IMR-90 (cell line): ENCODE results near the gene PLCB3. TPM values are rescaled to one million over a fixed set of nuclear protein-coding genes. Genes with fewer than 3 reads are reported as not detected.

Source experiments
- CEBPB ChIP-seq: IDR thresholded peaks from 2 replicates; pipeline ENCODE4 v1.6.1; 2012; ENCODE audit warnings: low read depth, low read length, improper control_type of control experiment
- polyA plus RNA-seq, 3 experiments: library from polyadenylated mRNA; depleted of rRNA; stranded (reverse); fragments of >200 nt; gene quantifications; 2 replicates each; pipeline ENCODE4 v1.2.3, GENCODE V29; 2012; ENCODE audit warnings: low replicate concordance in 1 of 3
- total RNA-seq: library from RNA; depleted of rRNA; stranded (reverse); fragments of >200 nt; gene quantifications from 2 replicates; pipeline ENCODE4 v1.2.3, GENCODE V29; 2012
- TF ChIP-seq, protein P1 (sequence below): fragments of 150-350 bp; IDR thresholded peaks from 2 replicates; pipeline ENCODE4 v1.6.1; 2017; ENCODE audit warnings: mild to moderate bottlenecking, antibody characterized with exemption, low read length, low read depth

Gene PLCB3
- total and polyA plus RNA-seq, 2 of the 4 experiments (the other 2 are of a cell fraction): 23.9 to 24.9 TPM

- TF ChIP-seq, protein P1, sequence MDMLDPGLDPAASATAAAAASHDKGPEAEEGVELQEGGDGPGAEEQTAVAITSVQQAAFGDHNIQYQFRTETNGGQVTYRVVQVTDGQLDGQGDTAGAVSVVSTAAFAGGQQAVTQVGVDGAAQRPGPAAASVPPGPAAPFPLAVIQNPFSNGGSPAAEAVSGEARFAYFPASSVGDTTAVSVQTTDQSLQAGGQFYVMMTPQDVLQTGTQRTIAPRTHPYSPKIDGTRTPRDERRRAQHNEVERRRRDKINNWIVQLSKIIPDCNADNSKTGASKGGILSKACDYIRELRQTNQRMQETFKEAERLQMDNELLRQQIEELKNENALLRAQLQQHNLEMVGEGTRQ: no peak
- peak; percentile 86 for TF ChIP-seq CEBPB
These were observed 53.9 kb downstream of the PLCB3 start, which contains the start of gene ESRRA (continued) for GRCh38 chr11:64305075-64305690.
